ENCODE measurements around the gene ANKEF1.

ANKEF1 gene

DNA sequence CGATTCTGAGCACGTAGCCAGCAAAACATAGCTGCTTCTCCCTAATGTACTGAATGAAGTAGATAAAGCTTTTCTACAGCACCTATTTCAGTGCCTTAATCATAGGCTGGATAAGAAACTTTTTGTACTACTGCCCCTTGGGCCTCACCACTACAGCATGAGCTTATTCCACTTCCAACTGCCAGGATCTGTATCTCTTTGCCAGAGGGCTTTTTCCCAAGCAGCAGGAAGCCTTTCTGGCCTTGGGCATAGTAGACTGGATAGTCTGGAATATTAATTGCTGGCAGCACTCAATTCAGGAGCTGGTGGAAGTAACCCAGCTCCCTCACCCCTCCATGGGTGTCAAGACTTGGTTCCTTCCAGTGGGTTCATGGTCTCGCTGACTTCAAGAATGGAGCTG is 43.6 kb downstream of the ANKEF1 start:
- TF ChIP-seq CTCF (conservative IDR thresholded peaks at IDR 0.05; ENCODE audit: control insufficient read depth, insufficient read depth, low read depth, low read length), result no peak
- H3K4me3 ChIP-seq (ENCODE audit: control insufficient read depth, low read depth, low read length), result no peak overlapping the region
- DNase-seq (ENCODE audit: low read depth), result no peak

GRCh38 chr20:10079964-10080363 is 45.2 kb downstream of the ANKEF1 start:
- peak; percentile 91 for DNase-seq (ENCODE audit: low read depth)
- no peak overlapping the region for H3K4me3 ChIP-seq (ENCODE audit: control insufficient read depth, low read depth, low read length)
- no peak for TF ChIP-seq CTCF (conservative IDR thresholded peaks at IDR 0.05; ENCODE audit: control insufficient read depth, insufficient read depth, low read depth, low read length)

- no peak for DNase-seq (ENCODE audit: low read depth)
- TF ChIP-seq CTCF (conservative IDR thresholded peaks at IDR 0.05; ENCODE audit: control insufficient read depth, insufficient read depth, low read depth, low read length), result no peak
- H3K4me3 ChIP-seq (ENCODE audit: control insufficient read depth, low read depth, low read length), result no peak overlapping the region
Measured at GRCh38 chr20:10080574-10080973, 45.8 kb downstream of the ANKEF1 start.

DNA sequence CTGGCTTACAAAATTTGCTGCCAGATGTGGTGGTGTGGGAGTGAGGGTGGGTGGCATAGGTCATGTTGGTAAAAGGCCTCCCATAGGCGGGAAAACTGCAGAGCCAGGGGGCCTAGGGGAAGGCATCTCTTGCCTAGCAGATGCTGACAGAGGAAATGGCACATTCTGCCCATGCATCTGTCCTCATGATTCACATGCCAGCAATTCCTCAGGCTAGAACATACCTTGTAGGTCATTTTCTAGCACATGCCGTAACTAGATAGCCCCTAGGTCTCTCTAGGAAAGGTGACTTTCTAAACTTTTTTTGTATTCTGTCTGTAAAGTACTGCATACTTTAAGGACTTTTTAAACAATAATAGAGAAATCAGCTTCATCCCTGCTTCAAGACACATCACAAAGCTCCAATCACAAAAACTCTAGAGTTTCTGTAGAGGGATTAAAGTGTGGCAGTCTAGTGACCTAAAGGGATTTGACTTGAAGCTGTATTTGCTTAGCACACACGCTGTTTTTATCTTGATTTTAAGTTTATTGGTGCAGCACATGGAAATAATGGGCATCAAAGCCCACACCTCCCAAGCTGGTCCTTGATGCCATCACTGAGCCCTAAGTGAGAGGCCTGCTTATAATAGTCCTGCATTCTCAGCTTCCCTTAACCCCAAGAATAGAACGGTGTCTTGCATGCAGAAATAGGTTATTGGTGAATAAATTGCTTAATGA is 55.2 kb downstream of the ANKEF1 start:
- H3K4me3 ChIP-seq (ENCODE audit: control insufficient read depth, low read depth, low read length), result no peak overlapping the region
- DNase-seq (ENCODE audit: low read depth), result no peak
- no peak for TF ChIP-seq CTCF (conservative IDR thresholded peaks at IDR 0.05; ENCODE audit: control insufficient read depth, insufficient read depth, low read depth, low read length)

DNA sequence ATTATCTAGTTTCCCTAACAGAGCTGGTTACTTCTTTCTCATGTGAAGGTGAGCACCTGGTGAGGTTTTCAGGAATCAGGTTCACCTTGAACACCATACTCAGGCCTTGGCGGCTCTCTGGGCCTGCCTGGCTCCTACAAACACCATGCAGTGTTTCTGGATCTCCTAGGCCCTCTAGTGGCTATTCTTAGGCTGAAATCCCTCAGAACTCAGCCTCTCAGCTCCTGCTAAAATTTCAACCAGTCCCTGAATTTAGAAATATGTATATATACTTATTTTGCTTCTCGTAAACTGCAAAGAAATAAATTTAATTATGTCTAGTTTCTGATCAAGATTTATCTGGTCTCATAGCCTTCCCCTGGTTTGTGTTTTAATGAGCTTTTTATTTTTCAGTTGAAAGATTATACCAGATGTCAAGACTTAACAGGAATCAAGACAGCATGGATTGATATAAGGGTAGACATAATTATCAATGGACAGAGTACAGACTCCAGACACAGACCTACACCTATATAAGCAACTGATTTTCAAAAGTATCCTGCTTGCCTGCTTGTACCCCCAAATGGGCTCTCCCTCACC is 55.9 kb downstream of the ANKEF1 start:
- DNase-seq (ENCODE audit: low read depth), result peak; percentile 71
- peak; percentile 84 for TF ChIP-seq CTCF (conservative IDR thresholded peaks at IDR 0.05; ENCODE audit: control insufficient read depth, insufficient read depth, low read depth, low read length)
- H3K4me3 ChIP-seq (ENCODE audit: control insufficient read depth, low read depth, low read length), result no peak overlapping the region

DNA sequence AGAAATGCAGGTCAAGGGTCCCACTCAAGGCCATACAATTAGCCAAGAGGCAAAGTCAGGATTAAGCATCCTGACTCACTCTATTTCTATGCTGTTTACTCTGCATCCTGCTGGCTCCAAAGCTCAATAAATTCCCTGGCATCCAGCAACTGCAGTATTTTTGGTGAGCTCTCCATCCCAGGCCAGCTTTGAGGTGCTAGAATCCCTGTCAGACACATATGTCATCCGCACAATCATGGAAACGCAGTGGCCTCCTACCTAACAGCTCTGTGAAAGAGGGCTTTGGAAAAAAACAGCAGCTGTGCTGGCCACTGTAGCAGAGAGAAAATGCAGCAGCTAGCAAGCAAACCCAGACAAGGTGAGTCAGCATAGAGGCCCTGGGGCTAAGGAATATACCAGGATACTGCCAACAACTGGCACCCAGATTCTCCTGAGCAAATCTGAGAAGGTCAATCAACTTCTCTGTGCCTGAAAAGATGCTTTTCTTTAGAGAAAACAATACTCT is 58.4 kb downstream of the ANKEF1 start:
- TF ChIP-seq CTCF (conservative IDR thresholded peaks at IDR 0.05; ENCODE audit: control insufficient read depth, insufficient read depth, low read depth, low read length), result no peak
- H3K4me3 ChIP-seq (ENCODE audit: control insufficient read depth, low read depth, low read length), result no peak overlapping the region
- DNase-seq (ENCODE audit: low read depth), result peak; percentile 74
